K562 (cell line): ENCODE results near the gene ABLIM1. TPM values are rescaled to one million over a fixed set of nuclear protein-coding genes. Genes with fewer than 3 reads are reported as not detected.

Experiments used
- ATAC-seq: fragments of 200-7000 bp; cut with Tn5 transposase; 3 replicates; pipeline ENCODE4 v1.9.1; 2020; ENCODE audit warnings: moderate library complexity
- BruUV-seq: library from RNA; stranded (reverse); fragments of 400-500 nt; replicated peaks from 2 replicates; lab custom pipeline; 2021; lab: Mats Ljungman, UMichigan
- CTCF ChIA-PET: fragments of 300-600 bp; formaldehyde crosslinking; extraction: SDS; loops from one replicate; lab custom pipeline; 2021; ENCODE audit warnings: low intra/inter-chr PET ratio; lab: Yijun Ruan, JAX
- POLR2A ChIA-PET: fragments of 300-600, 350-650 bp; sonication (Branson Sonifier 250); formaldehyde crosslinking; extraction: SDS; loops from one replicate; lab custom pipeline; 2021; ENCODE audit warnings: antibody characterized with exemption, inconsistent platforms; lab: Yijun Ruan, JAX
- DNase-seq, 4 experiments: peaks; one replicate each; pipeline versions ENCODE4 v3.0.0 to v3.0.0-alpha.2; 2011 to 2018; ENCODE audit warnings: low spot score in 3 of 4, mixed read lengths in 3 of 4; ENCODE audit errors: extremely low read depth in 1 of 4
- FAIRE-seq: peaks from 2 replicates; lab custom pipeline; 2011; peaks lifted over from hg19 to GRCh38; lab: Jason Lieb, UNC
- H2AFZ ChIP-seq: 2 replicates; pipeline ENCODE4 v1.6.0; 2011; ENCODE audit warnings: low read depth, low read length, control low read depth, inconsistent platforms
- H3K27ac ChIP-seq: fragments of 200-600 bp; 3 replicates; pipeline ENCODE4 v1.8.0; 2011; ENCODE audit warnings: low read depth, mild to moderate bottlenecking, control low read depth, inconsistent platforms, low read length, moderate library complexity, mixed read lengths; ENCODE audit errors: extremely low read depth
- H3K27me3 ChIP-seq, 2 experiments: fragments of 300-600 bp in 1 of 2; 2 replicates in 1 of 2; 3 replicates in 1 of 2; pipeline versions ENCODE4 v1.6.0 to v1.8.0; 2011; ENCODE audit warnings: inconsistent platforms in 2 of 2, low read length in 2 of 2, mild to moderate bottlenecking in 1 of 2, mixed read lengths in 1 of 2, moderate library complexity in 1 of 2; ENCODE audit not compliant: control insufficient read depth in 2 of 2, insufficient read depth in 2 of 2
- H3K36me3 ChIP-seq: fragments of 300-600 bp; 3 replicates; pipeline ENCODE4 v1.8.0; 2011; ENCODE audit warnings: mild to moderate bottlenecking, low read length, inconsistent platforms; ENCODE audit not compliant: control insufficient read depth, insufficient read depth
- H3K4me1 ChIP-seq, 2 experiments: fragments of 200-600 bp in 1 of 2; replicated peaks in 1 of 2; 2 replicates in 1 of 2; 3 replicates in 1 of 2; pipeline versions ENCODE4 v1.5.1 to v1.8.0; 2011; ENCODE audit warnings: inconsistent platforms in 2 of 2, low read length in 2 of 2, mild to moderate bottlenecking in 1 of 2, mixed read lengths in 1 of 2, moderate library complexity in 1 of 2; ENCODE audit not compliant: control insufficient read depth in 2 of 2, insufficient read depth in 2 of 2
- H3K4me2 ChIP-seq: 2 replicates; pipeline ENCODE4 v1.6.1; 2011; ENCODE audit warnings: low read length, control low read depth, inconsistent platforms, mixed read lengths; ENCODE audit not compliant: insufficient read depth
- H3K4me3 ChIP-seq: fragments of 200-600 bp; sonication (generic), shearing (Covaris generic); 2 replicates; pipeline ENCODE4 v1.5.1; 2016; ENCODE audit warnings: control low read depth, inconsistent platforms
- H3K79me2 ChIP-seq: fragments of 200-600 bp; 3 replicates; pipeline ENCODE4 v1.8.0; 2011; ENCODE audit warnings: low read length, inconsistent platforms; ENCODE audit not compliant: control insufficient read depth, insufficient read depth
- H3K9ac ChIP-seq, 2 experiments: 2 replicates each; pipeline versions ENCODE4 v1.6.0 to v1.6.1; 2011; ENCODE audit warnings: low read depth in 2 of 2, low read length in 2 of 2, control low read depth in 1 of 2, inconsistent platforms in 1 of 2, mild to moderate bottlenecking in 1 of 2, mixed read lengths in 1 of 2; ENCODE audit not compliant: insufficient read depth in 1 of 2
- H3K9me1 ChIP-seq: one replicate; pipeline ENCODE4 v1.6.0; 2011; ENCODE audit warnings: inconsistent platforms, mild to moderate bottlenecking, low read length, moderate library complexity; ENCODE audit not compliant: control insufficient read depth, insufficient read depth
- H3K9me3 ChIP-seq: replicated peaks from 2 replicates; pipeline ENCODE4 v1.5.1; 2011; ENCODE audit warnings: low read depth, low read length, inconsistent platforms; ENCODE audit not compliant: control insufficient read depth, insufficient read depth
- H4K20me1 ChIP-seq: replicated peaks from 2 replicates; pipeline ENCODE4 v1.6.1; 2011; ENCODE audit warnings: low read length, inconsistent platforms, mixed read lengths; ENCODE audit not compliant: control insufficient read depth, insufficient read depth
- MBD2 ChIP-seq: sonication (generic); IDR thresholded peaks from 2 replicates; pipeline ENCODE4 v1.6.1; 2016; ENCODE audit warnings: low read depth, borderline replicate concordance
- MCM7 ChIP-seq, 2 experiments: fragments of 450-650 bp; IDR thresholded peaks; 2 replicates each; pipeline ENCODE4 v1.6.1; 2016 to 2018
- PCBP1 ChIP-seq: fragments of 200-400 bp; formaldehyde crosslinking; IDR thresholded peaks from 2 replicates; pipeline ENCODE4 v1.6.1; 2018; ENCODE audit warnings: mild to moderate bottlenecking, low read depth, low read length; ENCODE audit not compliant: poor library complexity, severe bottlenecking
- POLR2H ChIP-seq: IDR thresholded peaks from 2 replicates; pipeline ENCODE4 v1.6.1; 2016; ENCODE audit warnings: missing genetic modification characterization, low read depth, mild to moderate bottlenecking, control low read depth, missing compliant biosample characterization, moderate library complexity
- PRMT5 ChIP-seq: sonication (generic); formaldehyde crosslinking; IDR thresholded peaks from 2 replicates; pipeline ENCODE4 v1.5.0; 2020; ENCODE audit warnings: missing genetic modification reagents
- ZNF407 ChIP-seq: fragments of 450-650 bp; IDR thresholded peaks from 2 replicates; pipeline ENCODE4 v1.6.1; 2016; ENCODE audit warnings: low read depth
- ZNF592 ChIP-seq: fragments of 450-650 bp; IDR thresholded peaks from 2 replicates; pipeline ENCODE4 v1.6.1; 2017; ENCODE audit warnings: antibody characterized with exemption, mild to moderate bottlenecking
- WGBS: fragments of 100-300 bp; shearing (Covaris generic); methylation state at CpG from one replicate; pipeline ENCODE4 v1.1.6; 2016; ENCODE audit warnings: low coverage, mixed read lengths; ENCODE audit not compliant: insufficient coverage; ENCODE audit errors: missing lambda C conversion rate; 5-methylcytosine and 5-hydroxymethylcytosine counted together
- in situ Hi-C: fragments of 300-500 bp; cut with MboI; formaldehyde crosslinking; loops from 4 replicates; pipeline ENCODE4 v1.15.0; 2018; ENCODE audit warnings: inconsistent platforms, mixed read lengths
- intact Hi-C: fragments of 100-400 bp; cut with micrococcal nuclease; formaldehyde crosslinking; loops from 2 replicates; pipeline ENCODE4 v1.14.2; 2022
- polyA plus RNA-seq, 8 experiments: library from polyadenylated mRNA; depleted of rRNA in 4 of 8; stranded (reverse) in 5 of 8; unstranded in 3 of 8; fragments of >200 nt; fragmentation: Nextera tagmentation in 2 of 8; fragmentation: Illumina TruSeq in 1 of 8; extraction: Ambion mirVana in 2 of 8; extraction: Trizol in 1 of 8; gene quantifications; 2 replicates each; pipeline versions ENCODE4 v1.2.1 to v1.2.3, GENCODE V29; 2011 to 2014; ENCODE audit warnings: inconsistent platforms in 1 of 8, missing spikeins in 1 of 8
- total RNA-seq, 7 experiments: library from RNA; depleted of rRNA in 6 of 7; stranded (reverse); fragments of >200 nt in 6 of 7; fragmentation: Illumina TruSeq in 2 of 7; extraction: Trizol in 2 of 7; gene quantifications; 2 replicates each; pipeline versions ENCODE4 v1.2.1 to v1.2.3, GENCODE V29; 2011 to 2021; ENCODE audit warnings: low replicate concordance in 1 of 7

The ABLIM1 gene
- total and polyA plus RNA-seq, 9 of the 15 experiments (the other 6 are each of a cell fraction or from before 2014, with no cell fraction given), result 0.07 to 0.49 (median 0.14) TPM; not detected in 6

GRCh38 chr10:114391599-114391998, 266.5 kb downstream of the ABLIM1 start (continued):
- TF ChIP-seq ZNF592, result no peak

- ChIA-PET CTCF (no interaction called here), POLR2A (no interaction called here)
- BruUV-seq, result no TSS peak
- intact Hi-C loops, result no loop called here
- H3K4me3 ChIP-seq, result no peak overlapping the region
- H3K9me3 ChIP-seq, result no peaks in the 10 kb centered on the region
- H3K9me1 ChIP-seq, result no peaks in the 10 kb centered on the region
- H3K4me1 ChIP-seq, result no peaks in the 10 kb centered on the region
- H3K79me2 ChIP-seq, result no peaks in the 10 kb centered on the region
- H3K36me3 ChIP-seq, result no peaks in the 10 kb centered on the region
- 0% methylated on average over 5 of the region's 5 CpGs for WGBS
- no peak overlapping the region for H2AFZ ChIP-seq
- no peaks in the 10 kb centered on the region for H4K20me1 ChIP-seq
- H3K27ac ChIP-seq, result no peak overlapping the region
- in situ Hi-C loops, result no loop called here
- H3K4me2 ChIP-seq, result no peak overlapping the region
- FAIRE-seq (no peak), ATAC-seq (no peak), DNase-seq (no peak)
- no peak overlapping the region for H3K9ac ChIP-seq
- peaks cover 0 to 6% of the 10 kb centered on the region in 2 experiments; a peak in 2 of 5 replicates for H3K27me3 ChIP-seq
- TF ChIP-seq POLR2H (tag) (no peak), ZNF407 (no peak), MBD2 (no peak), PCBP1 (no peak), MCM7 (IDR thresholded peaks at IDR 0.05) (no peak), PRMT5 (CRISPR knock-in tag) (no peak)
These were observed 268.6 kb downstream of the ABLIM1 start for GRCh38 chr10:114389426-114389825.
